Activated CD4-positive, alpha-beta T cell treated with anti-CD3 and anti-CD28 coated beads, Interleukin-2, amount 50 U/mL, for 48 hours (primary cell): ENCODE measurements around the gene HADH.
"Not testable (repeated sequence)": the region's sequence is repeated elsewhere in the genome, so short reads cannot be mapped to it uniquely, and the experiment has no call there.

Experiments used
- DNase-seq, 2 experiments: peaks; one replicate each; pipeline ENCODE4 v3.0.0-alpha.2; 2020

Gene HADH

DNA sequence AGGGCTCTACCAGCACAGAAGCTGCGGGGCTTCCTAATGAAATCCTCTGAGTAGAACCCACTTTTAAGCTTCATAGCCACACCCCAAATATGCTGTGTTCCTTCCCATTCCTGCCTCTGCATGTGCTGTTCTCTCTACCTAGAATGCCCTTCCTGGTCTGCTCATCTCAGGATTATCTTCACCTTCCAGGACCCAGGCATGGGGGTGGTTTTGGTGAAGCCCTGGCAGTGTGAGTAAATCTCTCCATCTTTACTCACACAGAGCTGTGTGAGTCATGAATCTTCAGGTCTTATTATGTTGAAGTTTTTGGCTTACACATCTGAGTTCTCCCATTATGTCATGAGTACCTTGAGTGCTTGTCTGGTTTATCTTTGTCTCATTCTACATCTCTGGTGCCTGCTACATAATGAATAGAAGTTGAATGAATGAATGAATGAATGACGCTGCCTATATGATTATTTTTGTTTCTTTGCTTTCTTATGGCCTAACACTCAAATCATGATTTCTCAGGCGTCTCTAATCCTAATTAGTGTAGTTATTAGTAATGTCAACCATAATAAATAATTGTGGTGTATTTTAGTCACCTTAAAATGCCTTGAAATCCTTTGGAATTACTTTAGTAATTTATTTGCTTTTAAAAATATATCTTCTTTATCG, 41.9 kb downstream of the HADH start:
- peak; percentile 49 to 65 for DNase-seq

DNA sequence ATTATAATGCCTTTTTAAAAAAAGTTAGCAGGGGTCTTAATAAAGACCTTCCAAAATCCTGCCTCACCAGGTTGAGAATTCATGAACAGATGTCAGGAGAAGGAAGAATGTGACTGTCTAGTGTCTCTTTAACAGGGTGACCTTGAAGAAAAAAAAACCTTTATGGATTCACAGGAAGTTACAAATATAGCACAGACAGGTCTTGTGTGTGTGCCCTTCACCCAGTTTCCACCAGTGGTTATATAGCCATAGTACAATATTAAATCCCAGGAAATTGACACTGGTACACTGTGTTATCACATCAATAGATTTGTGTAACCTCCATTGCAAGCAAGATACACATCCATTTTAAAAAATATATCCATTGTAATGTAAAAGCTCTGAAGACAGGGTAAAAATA, 43.7 kb downstream of the HADH start:
- DNase-seq, result no peak

DNA sequence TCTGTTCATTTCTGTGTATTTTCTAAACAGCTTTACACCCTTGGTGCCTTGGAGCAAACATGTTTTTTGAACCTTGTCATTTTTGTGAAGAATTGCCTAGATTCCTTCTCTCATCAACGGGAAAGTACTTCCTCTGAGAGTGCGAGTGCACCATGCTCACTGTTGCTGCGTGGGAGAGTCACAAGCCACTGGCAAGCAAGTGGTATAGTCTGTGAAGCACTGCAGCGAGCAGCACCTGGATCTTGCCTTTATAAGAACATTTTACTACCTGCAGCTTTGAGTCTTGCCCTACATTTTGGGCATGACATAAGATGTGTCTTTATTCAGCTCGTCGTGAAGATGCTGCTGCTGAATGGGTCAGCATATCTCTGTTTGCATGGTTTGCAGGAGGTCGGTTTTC, 44.9 kb downstream of the HADH start:
- no peak for DNase-seq

DNA sequence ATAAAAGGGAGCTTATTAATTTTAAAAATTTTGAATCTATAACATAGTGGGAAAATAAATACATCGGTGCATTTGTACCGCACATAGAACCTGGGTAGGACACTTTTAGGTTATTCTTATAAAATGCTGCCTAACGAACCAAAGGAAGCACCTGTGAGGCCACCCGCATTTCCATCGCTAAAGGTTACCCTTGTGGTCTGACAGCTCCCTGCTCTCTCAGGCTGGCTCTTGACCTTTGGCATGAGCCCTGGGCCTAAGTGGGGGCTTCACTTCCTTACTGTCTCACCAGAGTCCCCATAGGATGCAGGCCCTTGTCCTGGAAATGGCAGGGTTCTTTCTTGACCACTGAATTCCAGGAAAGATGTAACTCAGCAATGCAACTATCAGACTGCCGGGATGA, 46.0 kb downstream of the HADH start:
- no peak for DNase-seq

DNA sequence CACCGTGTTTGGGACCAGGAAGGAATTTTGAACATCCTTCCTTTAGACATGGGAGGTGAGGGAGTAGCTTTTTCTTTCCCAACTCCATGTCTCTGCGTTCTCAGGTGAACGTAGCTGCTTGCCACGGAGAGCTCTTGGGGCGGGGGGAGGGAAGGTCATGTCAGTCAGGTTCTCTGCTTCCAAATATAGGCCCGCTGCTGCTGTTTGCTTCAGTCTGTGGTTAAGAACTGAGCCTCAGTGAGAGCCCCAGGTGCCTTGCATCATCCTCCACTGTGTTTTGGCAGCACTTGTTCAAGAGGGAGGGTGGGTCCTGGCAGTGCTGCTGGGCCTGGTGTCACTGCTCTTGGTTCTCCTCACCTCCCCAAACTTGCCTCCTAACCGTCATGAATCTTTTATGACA, 46.5 kb downstream of the HADH start:
- DNase-seq, result peak; percentile 53 to 65

DNA sequence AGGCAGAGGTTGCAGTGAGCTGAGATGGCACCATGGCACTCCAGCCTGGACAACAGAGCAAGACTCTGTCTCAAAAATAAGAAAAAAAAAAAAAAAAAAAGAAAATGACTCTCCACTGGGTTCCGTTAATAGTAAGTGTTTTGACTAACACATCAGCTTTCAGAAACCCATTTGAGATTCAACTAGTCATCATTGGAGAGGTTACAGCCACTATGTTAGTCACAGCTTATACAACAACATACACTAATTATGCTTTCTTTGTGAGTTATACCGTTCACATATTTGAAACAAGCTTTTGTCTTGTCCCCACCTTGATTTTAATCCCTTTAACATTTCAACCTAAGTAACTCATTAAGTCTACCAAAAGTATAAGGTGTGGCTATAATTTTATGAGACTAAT, 48.2 kb downstream of the HADH start:
- DNase-seq, result no peak

DNA sequence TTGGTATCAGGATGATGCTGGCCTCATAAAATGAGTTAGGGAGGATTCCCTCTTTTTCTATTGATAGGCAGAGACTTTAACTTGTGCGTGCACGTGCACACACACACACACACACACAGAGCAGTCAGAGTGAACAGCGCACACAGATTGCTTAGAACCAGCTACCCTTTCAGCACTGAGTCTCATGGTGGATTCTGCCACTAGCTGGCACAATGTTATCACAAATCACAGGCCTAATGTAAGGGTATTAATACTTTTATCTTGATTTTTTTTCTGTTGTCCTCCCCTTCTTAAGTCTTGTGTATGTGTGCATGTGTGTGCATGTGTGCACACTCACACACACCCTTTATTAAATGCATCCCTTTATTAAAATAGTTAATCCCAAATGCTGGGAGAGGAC, 53.2 kb downstream of the HADH start:
- no peak for DNase-seq

DNA sequence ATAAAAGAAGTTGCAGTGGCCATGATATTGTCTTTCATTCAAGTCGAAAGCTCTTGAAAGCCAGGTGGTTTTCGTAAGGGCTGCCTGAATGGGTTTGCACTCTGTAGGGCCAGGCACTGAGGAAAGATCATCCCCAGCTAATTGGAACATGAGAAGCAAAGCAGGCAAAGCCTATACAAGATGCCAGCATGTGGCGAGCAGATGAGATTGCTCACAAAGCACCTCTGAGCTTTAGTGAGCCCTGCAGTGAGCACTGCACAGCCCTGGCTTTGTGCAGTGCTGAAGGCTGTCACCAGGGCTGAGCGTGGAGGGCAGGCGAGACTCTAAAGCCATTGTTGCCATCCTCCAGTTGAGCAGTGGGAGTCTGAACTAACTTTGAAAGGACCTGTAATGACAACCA, 53.8 kb downstream of the HADH start:
- DNase-seq, result no peak

DNA sequence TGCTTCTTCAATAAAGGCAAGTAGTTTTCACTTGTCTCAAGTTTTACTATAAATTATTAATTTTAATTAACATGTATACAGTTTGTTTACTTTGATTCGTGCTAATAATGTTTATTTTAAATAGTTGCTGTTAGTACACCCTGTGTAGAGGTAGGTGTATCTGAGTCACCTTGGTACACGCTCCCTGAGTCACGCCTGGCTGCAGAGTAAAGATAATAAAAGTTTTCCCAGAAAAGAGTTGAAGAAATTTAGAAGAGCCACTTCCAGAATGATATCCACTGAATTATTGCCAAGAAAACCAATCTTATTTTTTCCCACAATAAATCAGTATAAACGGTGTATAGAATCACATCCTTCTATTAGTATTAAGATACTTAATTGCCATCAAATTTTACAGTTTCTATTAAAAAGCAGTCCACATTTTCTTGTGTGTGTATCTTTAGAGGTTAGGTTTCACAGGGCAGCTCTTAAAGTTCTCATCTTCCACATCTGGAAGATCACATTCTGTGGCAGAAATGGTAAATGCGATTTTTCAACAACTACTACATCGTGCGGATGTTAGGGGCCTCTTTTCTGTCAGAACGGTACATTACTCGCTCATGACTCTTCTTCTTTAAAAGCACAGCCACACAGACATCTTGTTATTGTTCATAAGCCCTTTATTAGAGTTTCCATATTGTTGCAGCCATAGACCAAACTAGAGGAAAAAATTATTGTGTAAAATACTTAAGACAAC, 55.4 kb downstream of the HADH start:
- no peak for DNase-seq

DNA sequence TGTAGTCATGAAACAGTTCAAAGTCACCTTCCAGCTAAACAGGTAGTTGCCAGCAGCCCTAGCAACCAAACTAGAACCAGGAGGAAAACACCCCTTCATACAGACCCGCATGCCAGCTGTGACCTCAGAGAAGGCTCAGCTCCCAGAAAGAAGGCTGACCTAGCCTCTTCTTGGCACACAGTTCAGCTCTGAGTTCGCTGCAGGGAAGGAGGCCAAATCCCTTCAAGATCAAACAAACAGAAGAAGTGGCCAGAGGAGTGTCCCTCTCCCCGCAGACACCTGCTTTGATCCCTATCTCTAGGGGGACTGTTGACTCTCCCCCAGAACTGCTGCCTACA, 56.0 kb downstream of the HADH start:
- DNase-seq, result no peak

DNA sequence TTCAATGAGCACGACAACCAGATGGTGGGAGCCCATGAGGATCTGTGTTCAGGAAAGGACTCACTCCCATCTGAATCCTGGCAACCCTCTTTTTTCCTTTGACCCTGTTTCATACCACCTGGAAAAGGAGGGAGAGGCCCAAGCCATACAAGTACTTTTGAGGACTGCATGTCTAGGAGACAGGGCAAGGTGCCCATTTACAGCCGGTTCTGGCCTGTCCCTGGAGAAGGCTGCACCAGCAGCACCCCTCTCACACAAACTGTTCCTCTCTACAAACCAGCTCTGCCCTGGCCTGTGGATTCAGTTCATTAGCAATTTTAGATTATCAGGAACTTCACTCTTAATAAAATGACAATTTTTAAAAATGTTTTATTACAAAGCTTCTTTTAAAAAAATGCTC, 57.5 kb downstream of the HADH start:
- no peak for DNase-seq

DNA sequence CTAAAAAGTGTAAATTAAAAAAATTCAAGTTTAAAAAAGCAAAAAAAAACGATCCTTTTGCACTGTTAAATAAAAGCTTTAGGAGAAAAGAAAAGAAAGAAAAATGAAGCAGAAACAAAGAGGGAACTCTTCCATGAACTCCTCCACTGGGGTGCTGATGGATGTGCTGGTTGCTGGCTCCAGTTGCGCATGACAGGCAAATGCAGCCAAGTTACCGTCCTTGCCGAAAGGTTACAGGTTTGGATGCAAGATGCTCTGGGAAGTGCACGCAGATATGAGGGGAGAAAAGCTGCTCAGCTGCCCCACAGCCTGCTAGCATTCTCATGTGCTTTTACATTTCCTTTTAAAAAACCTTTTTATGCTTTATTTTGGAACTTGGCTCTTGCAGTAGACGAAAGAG, 58.5 kb downstream of the HADH start:
- no peak for DNase-seq

DNA sequence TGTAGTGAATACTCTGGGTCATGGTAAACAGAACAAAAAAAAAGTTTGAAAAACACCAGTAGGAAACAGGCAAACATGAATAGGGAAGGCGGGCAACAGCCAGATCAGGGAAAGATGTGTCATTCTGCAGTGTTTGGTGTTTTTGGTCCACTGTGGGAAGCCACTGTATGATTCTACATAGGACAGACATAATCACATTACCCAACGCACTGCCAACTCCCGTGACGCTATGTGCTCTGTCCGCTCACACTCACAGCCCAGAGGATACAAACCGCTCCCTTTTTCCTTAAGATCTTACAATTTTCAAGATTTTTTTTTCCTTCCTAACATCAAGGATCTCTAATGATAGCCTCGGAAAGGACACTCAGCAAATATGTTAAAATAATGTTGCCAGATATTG, 59.3 kb downstream of the HADH start:
- no peak for DNase-seq

DNA sequence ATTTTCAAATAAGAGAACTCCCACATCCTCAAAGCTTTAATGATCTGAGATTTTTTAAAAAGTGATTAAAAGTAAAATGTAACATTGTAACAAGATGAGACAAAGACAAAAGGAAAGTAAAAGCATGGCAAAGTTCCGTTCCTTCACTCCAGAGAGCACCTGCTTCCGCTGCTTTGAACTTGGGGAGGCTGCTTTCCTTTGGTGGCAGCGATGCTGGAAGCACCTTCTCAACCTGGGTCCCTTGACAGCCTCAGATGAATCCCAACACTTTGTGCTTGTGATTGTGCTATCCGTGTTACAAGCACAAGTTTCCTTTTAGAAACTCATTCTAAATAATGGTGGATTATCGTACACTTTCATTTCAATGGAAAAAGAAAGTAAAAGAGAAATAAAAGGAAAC, 59.7 kb downstream of the HADH start:
- DNase-seq, result peak in 1 of 2 experiments; percentile 46

DNA sequence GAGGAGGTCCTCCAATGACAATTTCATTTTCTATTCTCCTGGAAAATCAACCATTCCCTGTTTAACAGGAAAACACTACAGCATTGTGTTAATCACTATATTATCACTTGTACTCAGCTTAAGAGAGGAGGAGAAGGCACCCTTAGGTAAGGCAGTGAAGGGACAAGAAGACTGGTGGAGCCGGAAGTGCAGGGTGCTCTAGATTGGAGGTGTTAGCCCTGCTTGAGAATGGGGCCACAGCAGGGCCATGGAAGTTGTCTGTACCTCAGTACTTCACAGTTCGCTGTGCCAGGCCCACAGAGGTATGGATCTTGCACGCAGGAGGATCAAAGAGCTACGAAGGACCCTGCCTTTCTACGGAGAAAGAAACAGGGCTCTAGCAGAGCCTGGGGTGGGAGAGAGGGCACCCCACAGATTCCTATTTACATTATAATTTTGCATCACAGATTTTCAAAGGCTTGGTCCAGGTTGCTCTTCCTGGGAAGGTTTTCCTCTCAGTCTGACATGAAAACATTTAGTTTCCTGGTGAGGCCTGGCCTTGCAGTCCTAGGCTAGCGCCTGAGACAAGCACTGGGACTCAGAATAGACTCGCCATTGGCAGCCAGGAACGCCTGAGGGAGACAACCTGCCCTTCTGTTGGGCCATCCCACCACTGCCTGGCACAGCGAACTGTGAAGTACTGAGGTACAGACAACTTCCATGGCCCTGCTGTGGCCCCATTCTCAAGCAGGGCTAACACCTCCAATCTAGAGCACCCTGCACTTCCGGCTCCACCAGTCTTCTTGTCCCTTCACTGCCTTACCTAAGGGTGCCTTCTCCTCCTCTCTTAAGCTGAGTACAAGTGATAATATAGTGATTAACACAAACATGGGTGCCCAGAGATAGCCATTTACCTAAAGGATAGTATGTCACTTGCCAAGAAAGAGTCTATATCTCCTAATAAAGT, 60.8 kb downstream of the HADH start:
- DNase-seq, result not testable (repeated sequence)

DNA sequence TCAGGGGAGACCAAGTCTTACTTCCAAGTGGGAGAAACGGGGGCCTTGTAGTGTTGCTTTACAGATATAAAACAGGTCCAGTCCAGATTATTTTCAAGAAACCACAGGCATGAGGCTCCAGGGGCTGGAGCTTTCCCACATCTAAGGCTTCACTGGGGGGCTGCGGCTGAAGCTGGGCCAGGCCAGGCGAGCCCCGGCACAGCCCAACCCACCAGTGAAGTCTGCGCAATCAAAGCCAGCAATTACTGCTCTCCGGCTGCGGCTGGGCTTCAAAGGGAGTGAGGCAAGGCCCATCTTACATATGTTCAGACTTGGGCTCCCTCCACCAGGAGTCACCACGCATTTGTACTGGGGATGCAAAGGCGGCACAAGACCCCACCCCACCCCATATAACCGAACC, 61.7 kb downstream of the HADH start:
- DNase-seq, result no peak

DNA sequence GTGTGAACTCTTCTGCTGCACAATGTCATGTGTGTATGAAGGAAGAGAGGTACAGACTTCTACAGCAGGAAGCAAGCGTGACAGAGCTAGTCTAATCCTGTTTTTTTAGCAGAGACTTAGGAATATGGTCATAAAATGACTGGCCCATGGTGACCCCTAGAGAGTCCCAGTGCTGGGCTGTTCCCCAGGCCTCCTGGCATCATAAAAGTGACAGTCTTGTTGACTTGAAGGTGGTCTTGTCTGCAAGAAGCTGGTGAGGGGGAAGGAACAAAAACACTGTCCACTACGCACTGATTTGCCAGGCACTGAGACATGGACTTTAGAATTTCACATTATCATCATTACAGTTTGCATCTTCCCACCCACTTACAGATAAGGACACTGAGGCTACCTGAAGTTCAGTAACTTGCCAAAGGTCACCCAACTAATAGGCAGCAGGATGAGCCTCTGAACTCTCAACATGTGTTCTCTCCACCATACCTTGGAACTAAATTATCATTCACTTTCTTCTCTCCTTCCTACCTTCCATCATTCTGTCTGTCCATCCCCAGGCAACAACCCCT, 63.0 kb downstream of the HADH start:
- DNase-seq, result no peak

DNA sequence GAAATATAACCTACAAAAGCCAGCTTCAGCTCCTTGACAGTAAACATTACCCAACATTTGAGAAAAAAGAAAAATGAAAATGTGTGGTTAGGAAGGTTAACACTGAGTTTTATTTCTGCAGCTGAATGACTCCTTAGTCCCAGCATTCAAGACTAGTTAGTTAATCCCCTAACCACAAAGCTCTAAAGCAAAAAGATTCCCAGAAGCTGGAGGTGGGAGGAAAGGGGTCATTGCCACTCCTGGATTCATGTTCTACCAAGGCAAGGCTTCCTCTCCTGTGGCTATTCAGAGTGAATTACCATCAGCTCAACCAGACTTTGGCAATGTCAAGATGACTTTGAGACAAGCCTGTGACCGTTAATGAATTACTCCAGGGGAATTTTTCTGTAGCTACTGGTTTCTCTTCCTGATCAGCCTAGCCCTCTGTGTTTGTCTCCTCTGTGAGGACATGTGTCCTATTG, 63.6 kb downstream of the HADH start:
- DNase-seq, result no peak

DNA sequence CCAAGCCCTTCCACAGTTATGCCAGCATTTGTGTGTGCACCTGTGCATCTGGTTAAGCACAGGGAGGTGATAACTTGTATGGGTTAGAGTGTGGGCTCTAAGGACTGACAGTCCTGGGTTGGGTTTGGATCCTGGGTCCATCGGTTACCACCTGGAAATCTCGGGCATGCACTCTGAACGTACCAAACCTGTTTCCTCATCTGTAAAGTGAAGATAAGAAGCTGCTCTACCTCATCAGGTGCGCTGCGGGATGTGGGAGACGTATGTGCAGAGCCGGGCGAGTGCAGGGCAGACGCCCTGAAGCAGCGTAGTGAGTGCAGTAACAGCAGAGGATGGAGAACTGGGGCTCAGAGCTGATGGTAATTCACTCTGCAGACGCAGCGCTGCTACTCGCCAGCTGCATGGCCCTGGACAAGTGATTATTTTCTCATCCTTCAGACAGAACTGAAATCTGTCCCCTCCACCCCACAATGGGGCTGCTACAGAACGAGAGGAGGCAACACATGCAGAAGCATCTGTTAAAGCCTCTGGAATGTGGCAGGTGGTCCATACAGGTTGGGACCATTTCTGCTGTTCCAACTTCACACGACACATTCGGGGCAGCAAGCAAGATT, 64.4 kb downstream of the HADH start:
- DNase-seq, result no peak

DNA sequence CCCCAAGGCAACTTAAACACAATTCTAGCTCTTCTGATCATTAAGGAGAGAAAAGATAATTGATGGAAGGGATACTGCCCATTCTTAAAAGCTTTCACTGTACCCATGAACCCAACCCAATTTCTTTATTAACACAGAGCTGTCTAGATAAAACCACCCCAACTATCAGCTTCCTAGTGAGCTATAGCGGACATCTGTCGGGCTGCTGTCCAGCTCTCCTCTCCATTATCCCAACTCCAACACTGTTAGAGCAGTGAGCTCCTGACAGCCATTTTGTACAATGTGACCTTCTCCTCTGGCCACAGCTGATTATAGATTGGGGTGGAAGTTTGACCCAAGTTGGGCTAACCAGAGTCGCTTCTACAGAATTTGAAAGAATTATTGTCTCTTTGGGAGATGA, 66.1 kb downstream of the HADH start:
- DNase-seq, result no peak

DNA sequence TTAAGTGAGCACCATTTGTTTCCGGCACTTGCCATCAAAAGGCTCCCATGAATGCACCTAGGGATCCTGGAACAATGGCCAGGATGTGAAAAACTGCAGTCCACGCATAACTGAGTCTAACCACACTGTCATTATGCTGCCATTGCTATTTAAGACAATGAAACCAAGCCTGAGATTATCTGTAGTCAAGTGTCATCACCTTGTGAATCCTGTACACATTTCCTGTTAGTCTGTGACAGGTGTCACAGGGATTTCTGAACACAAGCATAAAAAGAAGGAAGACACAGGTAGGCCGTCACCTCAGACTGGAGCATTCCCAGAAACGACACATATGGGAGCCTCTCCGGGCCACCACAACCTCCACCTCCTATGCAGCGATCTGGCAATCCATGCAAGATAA, 66.7 kb downstream of the HADH start:
- DNase-seq, result no peak

DNA sequence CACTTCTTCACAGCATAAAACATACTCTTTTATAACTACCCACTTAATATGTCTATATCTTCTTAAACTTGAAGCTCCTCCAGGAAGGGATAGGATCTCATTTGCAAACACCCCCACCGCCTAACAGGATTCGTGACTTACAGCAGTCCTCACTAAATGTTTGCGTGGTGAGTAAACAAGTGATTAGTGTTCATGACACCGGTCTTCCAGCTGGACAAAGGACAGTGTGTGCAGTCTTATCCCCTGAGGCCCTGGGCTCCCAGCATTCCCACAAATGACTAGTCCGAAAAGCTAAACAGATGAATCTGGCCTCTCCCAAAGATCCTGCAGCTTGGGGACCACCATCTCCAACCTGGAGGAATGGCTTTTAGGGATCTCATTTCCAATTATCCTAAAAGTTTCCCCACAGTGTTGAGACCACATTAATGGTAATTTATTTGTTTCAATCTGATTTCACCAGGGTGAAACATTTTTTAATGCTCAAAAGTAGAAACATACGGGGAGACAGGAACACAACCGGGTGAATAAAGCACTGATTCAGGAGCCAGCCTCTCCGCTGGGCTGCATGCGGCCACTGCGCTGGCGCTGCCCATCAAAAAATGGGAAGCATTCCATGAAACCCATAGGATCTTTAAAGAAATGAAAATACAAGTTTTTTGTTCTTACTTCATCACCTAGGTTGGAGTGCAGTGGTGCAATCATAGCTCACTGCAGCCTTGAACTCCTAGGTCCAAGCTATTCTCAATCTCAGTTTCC, 69.2 kb downstream of the HADH start:
- DNase-seq, result no peak
